Mucosa of descending colon (tissue), 3 donors: Measurements from ENCODE around the gene SLC25A21. TPM values are rescaled to one million over a fixed set of nuclear protein-coding genes. Genes with fewer than 3 reads are reported as not detected.

Experiments used
- ATAC-seq: fragments of 200-7000 bp; cut with Tn5 transposase; one replicate; pipeline ENCODE4 v1.9.1; 2020; ENCODE audit warnings: mild to moderate bottlenecking, moderate library complexity
- DNase-seq, 3 donors: peaks; one replicate each; pipeline ENCODE4 v3.0.0-alpha.2; 2020
- H3K36me3 ChIP-seq: fragments of 200-600 bp; one replicate; pipeline ENCODE4 v1.8.0; 2021; ENCODE audit warnings: low read depth, mild to moderate bottlenecking
- H3K4me1 ChIP-seq: fragments of 200-600 bp; one replicate; pipeline ENCODE4 v1.8.0; 2021; ENCODE audit warnings: low read depth, mild to moderate bottlenecking
- H3K4me3 ChIP-seq: fragments of 200-600 bp; one replicate; pipeline ENCODE4 v1.8.0; 2021; ENCODE audit warnings: mild to moderate bottlenecking
- H3K9me3 ChIP-seq: fragments of 200-600 bp; one replicate; pipeline ENCODE4 v1.8.0; 2021; ENCODE audit warnings: mild to moderate bottlenecking
- CTCF ChIP-seq: fragments of 200-600 bp; IDR thresholded peaks from one replicate; pipeline ENCODE4 v1.8.0; 2022; ENCODE audit warnings: antibody characterized with exemption, mild to moderate bottlenecking
- intact Hi-C, 2 donors: fragments of 100-400 bp; cut with DNase I in 1 of 2; cut with micrococcal nuclease in 1 of 2; formaldehyde crosslinking; loops; one replicate each; pipeline versions ENCODE4 v1.11.0 to v1.11.1; 2022; cut with DNase I, micrococcal nuclease
- total RNA-seq, 3 donors: library from RNA; stranded (reverse); fragmentation: NEBNext Ultra II Directional in 2 of 3; extraction: Animal tissue kit (Norgen Biotek cat#: 25700) in 2 of 3; gene quantifications; one replicate each; pipeline versions ENCODE4 v1.2.1 to v1.2.4, GENCODE V29; 2021 to 2023
- donor health status: DM: no; HTN: no; CAD: no; lungs with moderate emphysema.
- donor health status: DM: no; HTN: no; CAD: no.
- donor health status: DM: no; HTN: yes; CAD: no.

The SLC25A21 gene
- total RNA-seq, 3 donors from 2014 or later: 0.31 to 1.4 (median 0.61) TPM

GRCh38 chr14:37203423-37203822 is 31.0 kb upstream of the SLC25A21 start:
- ATAC-seq (no peak), DNase-seq (no peak)
- Histone ChIP-seq H3K4me3 (no peak overlapping the region), H3K9me3 (peaks cover 15% of the 10 kb centered on the region), H3K4me1 (no peaks in the 10 kb centered on the region), H3K36me3 (no peaks in the 10 kb centered on the region)
- intact Hi-C loops: no loop called here
- TF ChIP-seq CTCF: no peak

- no peak for TF ChIP-seq CTCF
Observed at GRCh38 chr14:37202812-37203211, 30.4 kb upstream of the SLC25A21 start.

GRCh38 chr14:37202265-37202664 is 29.9 kb upstream of the SLC25A21 start:
- intact Hi-C loops: no loop called here
- no peak overlapping the region for H3K4me3 ChIP-seq
- no peaks in the 10 kb centered on the region for H3K36me3 ChIP-seq
- H3K9me3 ChIP-seq: peaks cover 15% of the 10 kb centered on the region
- no peak for TF ChIP-seq CTCF
- no peak for DNase-seq
- no peak for ATAC-seq
- H3K4me1 ChIP-seq: no peaks in the 10 kb centered on the region

More at GRCh38 chr14:37202812-37203211, 30.4 kb upstream of the SLC25A21 start:
- no peak for DNase-seq
- H3K4me3 ChIP-seq: no peak overlapping the region
- H3K36me3 ChIP-seq: no peaks in the 10 kb centered on the region
- H3K4me1 ChIP-seq: no peaks in the 10 kb centered on the region
- ATAC-seq: no peak
- intact Hi-C loops: no loop called here
- H3K9me3 ChIP-seq: peaks cover 15% of the 10 kb centered on the region

GRCh38 chr14:37201724-37202123 is 29.3 kb upstream of the SLC25A21 start:
- Histone ChIP-seq H3K9me3 (peaks cover 11% of the 10 kb centered on the region), H3K4me3 (no peak overlapping the region), H3K36me3 (no peaks in the 10 kb centered on the region), H3K4me1 (no peaks in the 10 kb centered on the region)
- DNase-seq: no peak
- ATAC-seq: no peak
- intact Hi-C loops: no loop called here
- TF ChIP-seq CTCF: no peak

GRCh38 chr14:37198907-37199306 is 26.5 kb upstream of the SLC25A21 start:
- intact Hi-C loops: no loop called here
- DNase-seq: no peak
- Histone ChIP-seq H3K36me3 (no peaks in the 10 kb centered on the region), H3K9me3 (no peaks in the 10 kb centered on the region), H3K4me1 (no peaks in the 10 kb centered on the region), H3K4me3 (no peak overlapping the region)
- no peak for ATAC-seq
- no peak for TF ChIP-seq CTCF

GRCh38 chr14:37198273-37198598 is 25.8 kb upstream of the SLC25A21 start:
- no peaks in the 10 kb centered on the region for H3K4me1 ChIP-seq
- DNase-seq (no peak), ATAC-seq (no peak)
- no peaks in the 10 kb centered on the region for H3K36me3 ChIP-seq
- TF ChIP-seq CTCF: no peak
- peak overlapping the region; percentile 27 for H3K4me3 ChIP-seq
- H3K9me3 ChIP-seq: no peaks in the 10 kb centered on the region
- intact Hi-C loops: no loop called here
